Suprapubic skin (tissue), 4 donors: ENCODE results near the gene KIAA1755. TPM values are rescaled to one million over a fixed set of nuclear protein-coding genes. Genes with fewer than 3 reads are reported as not detected.
A peak's percentile ranks its signal among the peaks of the same experiment; 100 is the strongest.

Source experiments
- DNase-seq, 2 donors: peaks; one replicate each; pipeline ENCODE4 v3.0.0-alpha.2; 2019; ENCODE audit warnings: low spot score in 2 of 2
- H3K27ac ChIP-seq: fragments of 200-600 bp; sonication (generic); one replicate; pipeline ENCODE4 v1.5.1; 2019
- H3K27me3 ChIP-seq: fragments of 200-600 bp; sonication (generic); one replicate; pipeline ENCODE4 v1.5.1; 2019
- H3K36me3 ChIP-seq: fragments of 200-600 bp; sonication (generic); one replicate; pipeline ENCODE4 v1.5.1; 2019
- H3K4me1 ChIP-seq: fragments of 200-600 bp; sonication (generic); one replicate; pipeline ENCODE4 v1.5.1; 2019
- H3K4me3 ChIP-seq: fragments of 200-600 bp; sonication (generic); one replicate; pipeline ENCODE4 v1.5.1; 2019; ENCODE audit warnings: mild to moderate bottlenecking
- H3K9me3 ChIP-seq: fragments of 200-600 bp; sonication (generic); one replicate; pipeline ENCODE4 v1.5.1; 2019
- EP300 ChIP-seq: sonication (generic); formaldehyde crosslinking; IDR thresholded peaks from one replicate; pipeline ENCODE4 v1.6.1; 2017; ENCODE audit warnings: antibody characterized with exemption
- POLR2A ChIP-seq, 2 donors: fragments of 450-650 bp; IDR thresholded peaks; one replicate each; pipeline ENCODE4 v1.6.1; 2017; ENCODE audit warnings: antibody characterized with exemption in 2 of 2, mild to moderate bottlenecking in 2 of 2, moderate library complexity in 2 of 2
- POLR2AphosphoS5 ChIP-seq, 3 donors: sonication (generic); formaldehyde crosslinking; IDR thresholded peaks; one replicate each; pipeline ENCODE4 v1.6.1; 2017; ENCODE audit warnings: antibody characterized with exemption in 3 of 3
- WGBS: methylation state at CpG from one replicate; pipeline ENCODE4 v1.1.5; 2018; 5-methylcytosine and 5-hydroxymethylcytosine counted together
- total RNA-seq, 4 donors: library from RNA; depleted of rRNA; stranded (reverse); fragments of >200 nt; gene quantifications; one replicate each; pipeline ENCODE4 v1.1.0, GENCODE V29; 2016
- TF ChIP-seq, protein P1 (sequence below), 2 donors: fragments of 200-600 bp in 1 of 2; fragments of 450-650 bp in 1 of 2; sonication (generic) in 1 of 2; IDR thresholded peaks; one replicate each; pipeline ENCODE4 v1.5.1; 2016 to 2019; ENCODE audit warnings: antibody characterized with exemption in 2 of 2, mild to moderate bottlenecking in 1 of 2, moderate library complexity in 1 of 2

KIAA1755 gene
- total RNA-seq, 4 donors from 2014 or later = 1.2 to 3.3 (median 2.0) TPM; not detected in 1

DNA sequence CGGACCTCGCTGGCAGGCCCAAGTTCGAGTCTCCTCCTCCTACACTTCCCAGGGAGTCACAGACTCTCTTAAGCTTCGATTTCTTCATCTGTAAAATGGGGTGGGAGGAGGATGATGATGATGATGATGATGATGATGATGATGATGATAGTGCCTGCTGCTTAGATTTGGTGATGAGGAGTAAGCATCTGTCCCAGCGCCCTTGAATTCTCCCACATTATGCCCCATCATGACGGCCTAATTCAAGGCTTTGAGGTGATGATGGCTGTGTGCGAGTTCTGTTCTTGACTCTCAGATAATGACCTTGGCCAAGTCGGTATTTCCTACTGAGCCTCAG, 487 bp upstream of the KIAA1755 start:
- Histone ChIP-seq H3K27me3 (peaks cover 23% of the 10 kb centered on the region), H3K27ac (peak overlapping the region; percentile 71), H3K4me3 (peak overlapping the region; percentile 46), H3K9me3 (no peaks in the 10 kb centered on the region), H3K36me3 (no peaks in the 10 kb centered on the region), H3K4me1 (peaks cover 8% of the 10 kb centered on the region)
- TF ChIP-seq POLR2AphosphoS5 (IDR thresholded peaks at IDR 0.05) (no peak), POLR2A (IDR thresholded peaks at IDR 0.05) (no peak), EP300 (no peak)
- TF ChIP-seq, protein P1, sequence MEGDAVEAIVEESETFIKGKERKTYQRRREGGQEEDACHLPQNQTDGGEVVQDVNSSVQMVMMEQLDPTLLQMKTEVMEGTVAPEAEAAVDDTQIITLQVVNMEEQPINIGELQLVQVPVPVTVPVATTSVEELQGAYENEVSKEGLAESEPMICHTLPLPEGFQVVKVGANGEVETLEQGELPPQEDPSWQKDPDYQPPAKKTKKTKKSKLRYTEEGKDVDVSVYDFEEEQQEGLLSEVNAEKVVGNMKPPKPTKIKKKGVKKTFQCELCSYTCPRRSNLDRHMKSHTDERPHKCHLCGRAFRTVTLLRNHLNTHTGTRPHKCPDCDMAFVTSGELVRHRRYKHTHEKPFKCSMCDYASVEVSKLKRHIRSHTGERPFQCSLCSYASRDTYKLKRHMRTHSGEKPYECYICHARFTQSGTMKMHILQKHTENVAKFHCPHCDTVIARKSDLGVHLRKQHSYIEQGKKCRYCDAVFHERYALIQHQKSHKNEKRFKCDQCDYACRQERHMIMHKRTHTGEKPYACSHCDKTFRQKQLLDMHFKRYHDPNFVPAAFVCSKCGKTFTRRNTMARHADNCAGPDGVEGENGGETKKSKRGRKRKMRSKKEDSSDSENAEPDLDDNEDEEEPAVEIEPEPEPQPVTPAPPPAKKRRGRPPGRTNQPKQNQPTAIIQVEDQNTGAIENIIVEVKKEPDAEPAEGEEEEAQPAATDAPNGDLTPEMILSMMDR (IDR thresholded peaks at IDR 0.05) = no peak
- 56% methylated on average over 7 of the region's 8 CpGs for WGBS
- no peak for DNase-seq

DNA sequence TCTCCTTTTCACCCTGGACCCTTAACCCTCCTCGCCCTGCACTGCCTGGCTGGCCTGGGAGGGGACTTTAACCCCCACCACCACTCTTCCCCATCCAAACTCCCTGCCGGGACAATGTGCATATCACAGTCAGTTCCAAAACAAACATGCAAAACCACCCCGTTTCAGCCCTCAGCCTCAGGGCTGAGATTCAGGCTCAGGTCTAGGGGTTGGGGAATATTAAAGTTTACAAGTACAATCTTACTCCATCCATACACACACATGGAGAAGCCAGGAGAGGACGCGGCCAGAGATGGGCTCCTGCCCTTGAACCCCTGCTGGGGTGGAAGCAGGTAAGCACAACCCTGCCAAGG, 534 bp downstream of the KIAA1755 start:
- Histone ChIP-seq H3K36me3 (no peaks in the 10 kb centered on the region), H3K4me1 (peaks cover 16% of the 10 kb centered on the region), H3K27me3 (peaks cover 23% of the 10 kb centered on the region), H3K4me3 (peak overlapping the region; percentile 46), H3K9me3 (no peaks in the 10 kb centered on the region), H3K27ac (peak overlapping the region; percentile 71)
- peak in 1 of 2 donors; percentile 60 for DNase-seq
- TF ChIP-seq, protein P1 (IDR thresholded peaks at IDR 0.05) = no peak
- TF ChIP-seq POLR2A (IDR thresholded peaks at IDR 0.05) (no peak), EP300 (no peak), POLR2AphosphoS5 (IDR thresholded peaks at IDR 0.05) (no peak)
- 22% methylated on average over 5 of the region's 5 CpGs for WGBS

DNA sequence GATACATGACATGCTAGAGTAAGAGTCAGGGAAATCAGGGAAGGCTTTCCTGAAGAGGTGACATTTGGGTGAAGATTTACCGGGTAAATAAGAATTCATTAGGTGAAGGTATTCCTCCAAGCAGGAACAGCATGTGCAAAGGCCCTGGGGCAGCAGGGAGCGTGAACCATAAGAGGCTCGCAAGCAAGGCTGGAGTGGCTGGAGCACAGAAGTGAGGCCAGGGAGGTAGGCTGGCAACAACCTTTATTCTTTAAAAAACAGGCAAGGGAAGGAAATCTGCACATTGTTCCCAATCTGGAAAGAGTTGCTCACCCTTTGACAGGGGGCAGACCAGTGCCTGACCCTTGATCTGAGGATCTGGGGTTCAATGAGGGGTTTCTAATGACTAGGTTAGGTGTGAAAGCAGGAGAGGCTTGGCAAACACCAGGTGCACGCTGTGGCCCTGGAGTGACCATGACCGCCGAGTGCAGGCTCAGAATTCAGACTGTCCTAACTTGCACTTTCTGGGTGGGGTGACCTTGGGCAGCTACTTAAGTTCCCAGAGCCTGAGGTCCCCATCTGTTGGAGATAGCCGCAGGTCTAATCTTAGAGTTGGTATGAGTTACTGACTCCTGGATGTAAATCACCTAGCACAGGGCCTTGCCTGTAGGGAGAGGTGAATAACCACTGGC, 1.9 kb downstream of the KIAA1755 start:
- no peaks in the 10 kb centered on the region for H3K9me3 ChIP-seq
- H3K27me3 ChIP-seq = peaks cover 23% of the 10 kb centered on the region
- TF ChIP-seq POLR2A (IDR thresholded peaks at IDR 0.05) (no peak), EP300 (no peak), POLR2AphosphoS5 (IDR thresholded peaks at IDR 0.05) (no peak)
- TF ChIP-seq, protein P1 (IDR thresholded peaks at IDR 0.05) = no peak
- no peaks in the 10 kb centered on the region for H3K36me3 ChIP-seq
- no peak overlapping the region for H3K4me3 ChIP-seq
- DNase-seq = peak in 1 of 2 donors; percentile 37
- 94% methylated on average over 6 of the region's 7 CpGs for WGBS
- H3K27ac ChIP-seq = no peak overlapping the region
- H3K4me1 ChIP-seq = peaks cover 16% of the 10 kb centered on the region

DNA sequence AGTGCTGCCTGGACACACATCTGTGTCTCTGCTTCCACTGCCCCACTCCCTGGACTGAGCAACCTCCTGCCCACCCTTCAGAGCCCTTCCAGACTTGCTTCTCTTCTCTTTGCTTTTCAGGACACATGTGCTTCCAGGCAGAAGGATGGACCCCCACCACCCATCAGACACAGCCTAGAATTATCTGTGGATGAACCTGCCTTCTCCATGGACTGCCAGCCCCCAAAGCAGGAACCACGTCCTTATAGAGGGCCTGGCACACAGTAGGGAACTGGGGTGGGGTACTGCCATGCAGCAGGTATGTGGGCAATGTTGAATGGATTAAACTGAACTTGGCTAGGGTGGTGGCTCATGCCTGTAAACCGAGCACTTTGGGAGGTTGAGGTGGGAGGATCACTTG, 3.6 kb downstream of the KIAA1755 start:
- no peak overlapping the region for H3K27ac ChIP-seq
- WGBS = 93% methylated on average over 2 of the region's 2 CpGs

DNA sequence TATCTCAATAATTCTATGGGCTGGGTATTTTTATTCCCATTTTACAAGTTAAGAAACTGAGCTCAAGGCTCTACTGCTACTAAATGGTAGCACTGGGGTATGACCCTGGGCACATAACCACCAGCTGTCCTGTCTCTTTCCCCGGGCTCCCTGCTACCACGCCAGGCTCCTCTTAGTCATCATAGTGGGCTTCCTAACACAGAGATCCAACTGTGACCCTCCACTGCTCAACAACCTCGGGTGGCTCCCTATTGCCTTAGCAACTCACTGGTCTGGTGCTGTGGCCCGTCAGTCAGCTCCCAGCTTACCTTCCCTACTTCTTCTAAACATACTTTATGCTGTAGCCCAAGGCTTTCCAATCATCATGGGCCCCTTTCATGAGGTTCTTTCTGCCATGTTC, 4.5 kb downstream of the KIAA1755 start:
- no peak for TF ChIP-seq EP300
- TF ChIP-seq, protein P1 (IDR thresholded peaks at IDR 0.05) = no peak
- TF ChIP-seq POLR2AphosphoS5 (IDR thresholded peaks at IDR 0.05) = no peak
- no peak for TF ChIP-seq POLR2A (IDR thresholded peaks at IDR 0.05)
- Histone ChIP-seq H3K4me1 (peaks cover 26% of the 10 kb centered on the region), H3K36me3 (no peaks in the 10 kb centered on the region), H3K27me3 (peaks cover 20% of the 10 kb centered on the region), H3K27ac (no peak overlapping the region), H3K4me3 (no peak overlapping the region), H3K9me3 (no peaks in the 10 kb centered on the region)
- peak; percentile 28 to 31 for DNase-seq
- 83% methylated on average over 4 of the region's 4 CpGs for WGBS

More for the DNA sequence above, 3.6 kb downstream of the KIAA1755 start:
- peak in 1 of 2 donors; percentile 37 for DNase-seq
- Histone ChIP-seq H3K36me3 (no peaks in the 10 kb centered on the region), H3K27me3 (peaks cover 23% of the 10 kb centered on the region), H3K9me3 (no peaks in the 10 kb centered on the region), H3K4me3 (no peak overlapping the region), H3K4me1 (peaks cover 23% of the 10 kb centered on the region)
- TF ChIP-seq, protein P1 (IDR thresholded peaks at IDR 0.05) = no peak
- TF ChIP-seq POLR2AphosphoS5 (IDR thresholded peaks at IDR 0.05) (no peak), POLR2A (IDR thresholded peaks at IDR 0.05) (no peak), EP300 (no peak)
